Measurements from ENCODE around the gene TRMT2A. TPM values are rescaled to one million over a fixed set of nuclear protein-coding genes. Genes with fewer than 3 reads are reported as not detected.

Gene TRMT2A
- polyA plus RNA-seq, 1 of the 3 experiments (the other 2 are of a cell fraction), result 54.6 TPM

DNA sequence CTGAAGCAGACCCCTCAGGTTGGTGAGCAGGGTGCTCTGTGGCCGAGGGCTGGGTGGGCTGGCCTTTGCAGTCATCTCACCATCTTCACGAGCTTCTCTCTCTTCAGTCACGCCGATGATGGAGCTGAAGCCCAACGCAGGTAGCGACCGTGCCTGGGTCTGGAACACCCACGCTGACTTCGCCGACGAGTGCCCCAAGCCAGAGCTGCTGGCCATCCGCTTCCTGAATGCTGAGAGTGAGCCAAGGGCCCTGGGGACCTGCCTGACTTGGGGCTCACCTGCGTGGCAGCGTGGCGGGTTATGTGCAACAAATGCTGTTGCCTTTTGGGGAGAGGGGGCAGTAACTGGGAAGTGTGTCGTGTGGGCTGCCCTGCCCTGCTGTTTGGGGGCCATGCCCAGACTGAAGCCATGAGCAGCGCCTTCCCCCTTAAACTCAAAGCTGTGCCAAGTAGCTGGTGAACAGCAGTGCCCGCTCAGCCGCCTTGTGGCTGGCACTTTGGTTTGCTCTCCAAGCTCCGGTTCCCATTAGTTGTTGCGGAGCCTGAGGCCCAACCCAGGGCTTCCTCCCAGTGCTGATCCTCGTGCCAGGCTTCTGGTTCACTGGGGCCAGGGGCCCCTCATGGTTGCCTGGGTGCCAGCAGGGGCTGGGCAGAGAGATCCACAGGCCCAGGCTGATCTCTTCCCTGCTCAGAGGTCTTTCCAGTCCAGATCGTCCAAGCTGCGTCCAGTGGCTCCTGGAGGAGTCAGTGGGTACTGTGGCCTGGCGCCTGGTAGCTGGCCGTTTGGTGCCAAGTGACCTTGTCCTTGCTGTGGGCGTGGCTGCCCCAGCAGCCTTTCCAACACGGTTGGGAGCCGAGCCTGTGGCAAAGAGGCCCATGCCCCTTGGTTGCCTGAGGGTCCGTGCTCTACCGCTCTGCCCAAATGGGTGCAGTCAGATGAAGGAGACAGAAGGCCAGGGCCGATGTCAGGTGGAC lies 8.5 kb upstream of the TRMT2A start:
- Histone ChIP-seq H3K9me2 (no peaks in the 10 kb centered on the region), H2AFZ (ENCODE audit: low read depth) (no peak overlapping the region), H4K20me1 (ENCODE audit: insufficient read depth) (peaks cover 14% of the 10 kb centered on the region; the same call in 1 of the 2 replicates), H3K4me2 (no peak overlapping the region), H3K27me3 (ENCODE audit: insufficient read depth) (no peaks in the 10 kb centered on the region), H3K9me3 (no peaks in the 10 kb centered on the region), H3K4me1 (ENCODE audit: control insufficient read depth in 1 of 2, insufficient read depth in 2 of 2, low read depth in 1 of 2, low read length in 1 of 2) (peaks cover 0 to 3% of the 10 kb centered on the region in 2 experiments; a peak in 1 of 4 replicates), H3F3A (replicated peaks; ENCODE audit: insufficient read depth) (peaks cover 19% of the 10 kb centered on the region), H3K27ac (ENCODE audit: low read depth in 2 of 2, low read length in 1 of 2) (no peak overlapping the region), H3K79me2 (ENCODE audit: insufficient read depth) (peaks cover 35% of the 10 kb centered on the region), H3K9ac (no peak overlapping the region), H3K36me3 (replicated peaks in 1 of 2; ENCODE audit: control insufficient read depth in 1 of 2, insufficient read depth in 2 of 2, low read length in 1 of 2) (peaks cover 18 to 57% of the 10 kb centered on the region in 2 experiments), H3K4me3 (ENCODE audit: low read depth in 2 of 2, low read length in 1 of 2) (no peak overlapping the region)
- no peak for TF ChIP-seq MEF2A (IDR thresholded peaks at IDR 0.05; ENCODE audit: borderline replicate concordance, low read depth)
- no peak for TF ChIP-seq YY1 (IDR thresholded peaks at IDR 0.05; ENCODE audit: low read depth)
- no peak for TF ChIP-seq EZH2phosphoT487 (IDR thresholded peaks at IDR 0.05; ENCODE audit: borderline replicate concordance, low read depth)
- TF ChIP-seq RFX5 (IDR thresholded peaks at IDR 0.05; ENCODE audit: low read length), result no peak
- TF ChIP-seq GABPA (IDR thresholded peaks at IDR 0.05; ENCODE audit: low read depth), result no peak
- TF ChIP-seq, protein P1, sequence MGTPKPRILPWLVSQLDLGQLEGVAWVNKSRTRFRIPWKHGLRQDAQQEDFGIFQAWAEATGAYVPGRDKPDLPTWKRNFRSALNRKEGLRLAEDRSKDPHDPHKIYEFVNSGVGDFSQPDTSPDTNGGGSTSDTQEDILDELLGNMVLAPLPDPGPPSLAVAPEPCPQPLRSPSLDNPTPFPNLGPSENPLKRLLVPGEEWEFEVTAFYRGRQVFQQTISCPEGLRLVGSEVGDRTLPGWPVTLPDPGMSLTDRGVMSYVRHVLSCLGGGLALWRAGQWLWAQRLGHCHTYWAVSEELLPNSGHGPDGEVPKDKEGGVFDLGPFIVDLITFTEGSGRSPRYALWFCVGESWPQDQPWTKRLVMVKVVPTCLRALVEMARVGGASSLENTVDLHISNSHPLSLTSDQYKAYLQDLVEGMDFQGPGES (IDR thresholded peaks at IDR 0.05; ENCODE audit: low read depth, low read length), result no peak
- no peak for TF ChIP-seq JUND (IDR thresholded peaks at IDR 0.05)
- no peak for TF ChIP-seq FOXJ3 (CRISPR knock-in tag; IDR thresholded peaks at IDR 0.05)
- TF ChIP-seq EP300 (IDR thresholded peaks at IDR 0.05; ENCODE audit: borderline replicate concordance in 1 of 2, low read depth in 1 of 2, low read length in 1 of 2), result no peak
- TF ChIP-seq, protein P2, sequence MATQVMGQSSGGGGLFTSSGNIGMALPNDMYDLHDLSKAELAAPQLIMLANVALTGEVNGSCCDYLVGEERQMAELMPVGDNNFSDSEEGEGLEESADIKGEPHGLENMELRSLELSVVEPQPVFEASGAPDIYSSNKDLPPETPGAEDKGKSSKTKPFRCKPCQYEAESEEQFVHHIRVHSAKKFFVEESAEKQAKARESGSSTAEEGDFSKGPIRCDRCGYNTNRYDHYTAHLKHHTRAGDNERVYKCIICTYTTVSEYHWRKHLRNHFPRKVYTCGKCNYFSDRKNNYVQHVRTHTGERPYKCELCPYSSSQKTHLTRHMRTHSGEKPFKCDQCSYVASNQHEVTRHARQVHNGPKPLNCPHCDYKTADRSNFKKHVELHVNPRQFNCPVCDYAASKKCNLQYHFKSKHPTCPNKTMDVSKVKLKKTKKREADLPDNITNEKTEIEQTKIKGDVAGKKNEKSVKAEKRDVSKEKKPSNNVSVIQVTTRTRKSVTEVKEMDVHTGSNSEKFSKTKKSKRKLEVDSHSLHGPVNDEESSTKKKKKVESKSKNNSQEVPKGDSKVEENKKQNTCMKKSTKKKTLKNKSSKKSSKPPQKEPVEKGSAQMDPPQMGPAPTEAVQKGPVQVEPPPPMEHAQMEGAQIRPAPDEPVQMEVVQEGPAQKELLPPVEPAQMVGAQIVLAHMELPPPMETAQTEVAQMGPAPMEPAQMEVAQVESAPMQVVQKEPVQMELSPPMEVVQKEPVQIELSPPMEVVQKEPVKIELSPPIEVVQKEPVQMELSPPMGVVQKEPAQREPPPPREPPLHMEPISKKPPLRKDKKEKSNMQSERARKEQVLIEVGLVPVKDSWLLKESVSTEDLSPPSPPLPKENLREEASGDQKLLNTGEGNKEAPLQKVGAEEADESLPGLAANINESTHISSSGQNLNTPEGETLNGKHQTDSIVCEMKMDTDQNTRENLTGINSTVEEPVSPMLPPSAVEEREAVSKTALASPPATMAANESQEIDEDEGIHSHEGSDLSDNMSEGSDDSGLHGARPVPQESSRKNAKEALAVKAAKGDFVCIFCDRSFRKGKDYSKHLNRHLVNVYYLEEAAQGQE (IDR thresholded peaks at IDR 0.05; ENCODE audit: low read depth, low read length), result no peak
- TF ChIP-seq RCOR1 (IDR thresholded peaks at IDR 0.05; ENCODE audit: low read length), result no peak
- TF ChIP-seq, protein P3, sequence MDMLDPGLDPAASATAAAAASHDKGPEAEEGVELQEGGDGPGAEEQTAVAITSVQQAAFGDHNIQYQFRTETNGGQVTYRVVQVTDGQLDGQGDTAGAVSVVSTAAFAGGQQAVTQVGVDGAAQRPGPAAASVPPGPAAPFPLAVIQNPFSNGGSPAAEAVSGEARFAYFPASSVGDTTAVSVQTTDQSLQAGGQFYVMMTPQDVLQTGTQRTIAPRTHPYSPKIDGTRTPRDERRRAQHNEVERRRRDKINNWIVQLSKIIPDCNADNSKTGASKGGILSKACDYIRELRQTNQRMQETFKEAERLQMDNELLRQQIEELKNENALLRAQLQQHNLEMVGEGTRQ (IDR thresholded peaks at IDR 0.05; ENCODE audit: borderline replicate concordance, low read depth, low read length), result no peak
- no peak for TF ChIP-seq RAD21 (IDR thresholded peaks at IDR 0.05; ENCODE audit: low read length)
- TF ChIP-seq, protein P4, sequence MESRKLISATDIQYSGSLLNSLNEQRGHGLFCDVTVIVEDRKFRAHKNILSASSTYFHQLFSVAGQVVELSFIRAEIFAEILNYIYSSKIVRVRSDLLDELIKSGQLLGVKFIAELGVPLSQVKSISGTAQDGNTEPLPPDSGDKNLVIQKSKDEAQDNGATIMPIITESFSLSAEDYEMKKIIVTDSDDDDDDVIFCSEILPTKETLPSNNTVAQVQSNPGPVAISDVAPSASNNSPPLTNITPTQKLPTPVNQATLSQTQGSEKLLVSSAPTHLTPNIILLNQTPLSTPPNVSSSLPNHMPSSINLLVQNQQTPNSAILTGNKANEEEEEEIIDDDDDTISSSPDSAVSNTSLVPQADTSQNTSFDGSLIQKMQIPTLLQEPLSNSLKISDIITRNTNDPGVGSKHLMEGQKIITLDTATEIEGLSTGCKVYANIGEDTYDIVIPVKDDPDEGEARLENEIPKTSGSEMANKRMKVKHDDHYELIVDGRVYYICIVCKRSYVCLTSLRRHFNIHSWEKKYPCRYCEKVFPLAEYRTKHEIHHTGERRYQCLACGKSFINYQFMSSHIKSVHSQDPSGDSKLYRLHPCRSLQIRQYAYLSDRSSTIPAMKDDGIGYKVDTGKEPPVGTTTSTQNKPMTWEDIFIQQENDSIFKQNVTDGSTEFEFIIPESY (IDR thresholded peaks at IDR 0.05; ENCODE audit: borderline replicate concordance, low read depth), result no peak
- TF ChIP-seq FOXM1 (IDR thresholded peaks at IDR 0.05; ENCODE audit: low read depth), result no peak
- TF ChIP-seq, protein P5, sequence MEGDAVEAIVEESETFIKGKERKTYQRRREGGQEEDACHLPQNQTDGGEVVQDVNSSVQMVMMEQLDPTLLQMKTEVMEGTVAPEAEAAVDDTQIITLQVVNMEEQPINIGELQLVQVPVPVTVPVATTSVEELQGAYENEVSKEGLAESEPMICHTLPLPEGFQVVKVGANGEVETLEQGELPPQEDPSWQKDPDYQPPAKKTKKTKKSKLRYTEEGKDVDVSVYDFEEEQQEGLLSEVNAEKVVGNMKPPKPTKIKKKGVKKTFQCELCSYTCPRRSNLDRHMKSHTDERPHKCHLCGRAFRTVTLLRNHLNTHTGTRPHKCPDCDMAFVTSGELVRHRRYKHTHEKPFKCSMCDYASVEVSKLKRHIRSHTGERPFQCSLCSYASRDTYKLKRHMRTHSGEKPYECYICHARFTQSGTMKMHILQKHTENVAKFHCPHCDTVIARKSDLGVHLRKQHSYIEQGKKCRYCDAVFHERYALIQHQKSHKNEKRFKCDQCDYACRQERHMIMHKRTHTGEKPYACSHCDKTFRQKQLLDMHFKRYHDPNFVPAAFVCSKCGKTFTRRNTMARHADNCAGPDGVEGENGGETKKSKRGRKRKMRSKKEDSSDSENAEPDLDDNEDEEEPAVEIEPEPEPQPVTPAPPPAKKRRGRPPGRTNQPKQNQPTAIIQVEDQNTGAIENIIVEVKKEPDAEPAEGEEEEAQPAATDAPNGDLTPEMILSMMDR (IDR thresholded peaks at IDR 0.05), result no peak
- TF ChIP-seq CHD2 (IDR thresholded peaks at IDR 0.05; ENCODE audit: low read length, partially characterized antibody), result no peak
- WGBS (ENCODE audit: low lambda C conversion rate), result 96% methylated on average over 12 of the region's 32 CpGs
- DNase-seq, result no peak
- ChIA-PET CTCF (no interaction called here), POLR2A (no interaction called here)

Data from SK-N-SH (cell line).